H1 (cell line): Measurements from ENCODE around the gene AGBL5. TPM values are rescaled to one million over a fixed set of nuclear protein-coding genes. Genes with fewer than 3 reads are reported as not detected.

Source experiments
- GTF2F1 ChIP-seq: IDR thresholded peaks from 2 replicates; pipeline ENCODE4 v1.6.1; 2012; ENCODE audit warnings: low read depth, low read length, improper control_type of control experiment, borderline replicate concordance
- MAFK ChIP-seq: IDR thresholded peaks from 2 replicates; pipeline ENCODE4 v1.6.1; 2012; ENCODE audit warnings: low read depth, mild to moderate bottlenecking, improper control_type of control experiment, low read length
- TAF1 ChIP-seq: IDR thresholded peaks from 2 replicates; pipeline ENCODE4 v1.6.1; 2011; ENCODE audit warnings: mild to moderate bottlenecking, low read depth, low read length
- TAF7 ChIP-seq: optimal IDR thresholded peaks from 2 replicates; pipeline ENCODE3; 2011; ENCODE audit warnings: low read depth, mild to moderate bottlenecking, inconsistent platforms, low read length, moderate library complexity, borderline replicate concordance
- polyA plus RNA-seq, 7 experiments: library from polyadenylated mRNA; depleted of rRNA in 3 of 7; stranded (reverse) in 5 of 7; unstranded in 2 of 7; fragments of >200 nt in 5 of 7; fragments of 200-250 nt in 2 of 7; gene quantifications; 1 replicate in 5 of 7; 2 replicates in 1 of 7; 4 replicates in 1 of 7; pipeline versions ENCODE4 v1.2.1 to v1.2.3, GENCODE V29; 2011 to 2013; ENCODE audit warnings: missing spikeins in 2 of 7, mixed read lengths in 2 of 7
- total RNA-seq: library from RNA; stranded (reverse); fragmentation: NEBNext Ultra II Directional; extraction: Animal tissue kit (Norgen Biotek cat#: 25700); gene quantifications from 2 replicates; pipeline ENCODE4 v1.2.1, GENCODE V29; 2021

Gene AGBL5
- total and polyA plus RNA-seq, 2 of the 8 experiments (the other 6 are each of a cell fraction or from before 2014, with no cell fraction given): 45.4 to 62.0 TPM

DNA sequence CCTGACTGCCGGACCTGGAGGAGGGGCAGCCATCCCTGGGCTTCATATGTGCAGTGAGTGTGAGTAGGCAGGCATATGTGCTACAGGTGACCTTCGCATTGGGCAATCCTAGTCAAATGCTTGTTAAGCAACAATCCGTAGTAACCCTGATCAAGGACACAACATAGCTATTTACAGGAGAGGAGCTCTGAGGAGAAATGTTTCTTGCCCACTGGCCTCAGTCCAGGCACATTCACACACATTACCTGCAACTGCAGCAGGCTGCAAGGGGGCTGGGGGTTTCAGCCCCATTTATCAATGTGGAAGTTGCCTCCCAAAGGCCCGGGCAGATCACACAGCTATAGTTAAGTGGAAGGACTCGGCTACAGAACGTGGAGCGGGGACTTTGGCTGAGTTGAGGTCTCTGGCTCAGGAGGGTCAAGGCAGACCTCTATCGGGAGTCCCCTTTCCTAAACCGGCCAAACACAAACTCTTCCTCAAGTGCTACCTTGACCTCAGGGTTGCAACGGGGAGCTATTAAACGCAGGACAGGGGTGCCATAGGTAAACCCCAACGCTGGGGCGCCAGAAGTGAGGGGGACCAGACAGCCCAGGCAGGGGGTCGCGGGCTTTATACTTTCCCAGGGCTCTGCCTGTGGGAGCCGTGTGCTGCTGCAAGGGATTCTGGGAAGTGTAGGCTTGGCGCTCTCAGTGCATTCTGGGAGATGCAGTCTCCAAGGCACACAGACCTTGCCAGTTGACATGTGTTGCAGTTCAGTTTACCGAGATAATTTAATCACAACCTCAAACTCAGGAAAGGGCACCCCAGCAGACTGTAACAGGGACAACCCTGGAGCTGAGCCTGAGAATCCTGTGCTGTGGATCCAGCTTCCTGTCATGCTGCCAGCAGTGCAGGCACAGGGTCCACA, 44.5 kb downstream of the AGBL5 start (continued):
- TF ChIP-seq GTF2F1: no peak
- TF ChIP-seq TAF7: no peak
- TF ChIP-seq TAF1: no peak
- no peak for TF ChIP-seq MAFK
